OCI-LY7 (cell line): Measurements from ENCODE around the gene C18orf32.

Source experiments
- EZH2phosphoT487 ChIP-seq: fragments of 200-600 bp; sonication (generic); IDR thresholded peaks from 2 replicates; pipeline ENCODE4 v1.6.1; 2018; ENCODE audit warnings: low read depth, borderline replicate concordance, mild to moderate bottlenecking, mixed run types, antibody characterized with exemption, low read length, moderate library complexity, mixed read lengths
- TF ChIP-seq, protein P1 (sequence below): fragments of 200-600 bp; sonication (generic); conservative IDR thresholded peaks from 2 replicates; pipeline ENCODE4 v1.5.1; 2014; ENCODE audit warnings: mild to moderate bottlenecking, antibody characterized with exemption, low read length, moderate library complexity, mixed read lengths

DNA sequence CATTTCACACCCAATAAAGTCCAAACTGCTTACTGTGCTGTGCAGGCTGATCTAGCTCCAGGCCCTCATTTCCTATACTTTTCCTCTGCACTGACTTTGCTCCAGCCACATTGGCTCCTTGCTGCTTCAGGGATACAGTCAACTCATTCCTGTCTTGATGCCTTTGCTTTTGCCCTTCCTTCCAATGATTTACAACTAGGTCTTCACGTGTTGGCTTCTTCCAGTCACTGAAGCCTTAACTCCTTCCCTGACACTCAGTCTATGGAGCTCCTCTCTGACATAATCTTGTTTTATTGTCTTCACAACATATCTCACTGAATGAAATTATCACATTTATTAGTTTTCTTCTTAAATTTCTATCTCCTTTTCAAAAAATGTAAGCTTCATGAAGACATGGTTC, 16.9 kb upstream of the C18orf32 start:
- TF ChIP-seq, protein P1, sequence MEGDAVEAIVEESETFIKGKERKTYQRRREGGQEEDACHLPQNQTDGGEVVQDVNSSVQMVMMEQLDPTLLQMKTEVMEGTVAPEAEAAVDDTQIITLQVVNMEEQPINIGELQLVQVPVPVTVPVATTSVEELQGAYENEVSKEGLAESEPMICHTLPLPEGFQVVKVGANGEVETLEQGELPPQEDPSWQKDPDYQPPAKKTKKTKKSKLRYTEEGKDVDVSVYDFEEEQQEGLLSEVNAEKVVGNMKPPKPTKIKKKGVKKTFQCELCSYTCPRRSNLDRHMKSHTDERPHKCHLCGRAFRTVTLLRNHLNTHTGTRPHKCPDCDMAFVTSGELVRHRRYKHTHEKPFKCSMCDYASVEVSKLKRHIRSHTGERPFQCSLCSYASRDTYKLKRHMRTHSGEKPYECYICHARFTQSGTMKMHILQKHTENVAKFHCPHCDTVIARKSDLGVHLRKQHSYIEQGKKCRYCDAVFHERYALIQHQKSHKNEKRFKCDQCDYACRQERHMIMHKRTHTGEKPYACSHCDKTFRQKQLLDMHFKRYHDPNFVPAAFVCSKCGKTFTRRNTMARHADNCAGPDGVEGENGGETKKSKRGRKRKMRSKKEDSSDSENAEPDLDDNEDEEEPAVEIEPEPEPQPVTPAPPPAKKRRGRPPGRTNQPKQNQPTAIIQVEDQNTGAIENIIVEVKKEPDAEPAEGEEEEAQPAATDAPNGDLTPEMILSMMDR, result no peak
- no peak for TF ChIP-seq EZH2phosphoT487
